Endodermal cell (in vitro differentiated cells): Measurements from ENCODE around the gene TRIP12. TPM values are rescaled to one million over a fixed set of nuclear protein-coding genes. Genes with fewer than 3 reads are reported as not detected.

ENCODE experiments used
- DNase-seq: peaks from one replicate; pipeline ENCODE4 v3.0.0-alpha.2; 2017
- H3K27ac ChIP-seq: 2 replicates; pipeline ENCODE4 v1.5.1; 2013; ENCODE audit warnings: mild to moderate bottlenecking, low read depth, low read length, moderate library complexity
- H3K27me3 ChIP-seq: 2 replicates; pipeline ENCODE4 v1.6.1; 2013; ENCODE audit warnings: mild to moderate bottlenecking, low read length, moderate library complexity; ENCODE audit not compliant: insufficient read depth, control insufficient read depth, poor library complexity, severe bottlenecking
- H3K36me3 ChIP-seq: 2 replicates; pipeline ENCODE4 v1.7.0; 2013; ENCODE audit warnings: mild to moderate bottlenecking, low read length, moderate library complexity; ENCODE audit not compliant: control insufficient read depth, insufficient read depth
- H3K4me1 ChIP-seq: one replicate; pipeline ENCODE4 v1.7.0; 2013; ENCODE audit warnings: low read length; ENCODE audit not compliant: control insufficient read depth, insufficient read depth
- H3K4me3 ChIP-seq: 2 replicates; pipeline ENCODE4 v1.5.1; 2013; ENCODE audit warnings: mild to moderate bottlenecking, low read length, moderate library complexity
- H3K9ac ChIP-seq: 2 replicates; pipeline ENCODE4 v1.6.1; 2013; ENCODE audit warnings: mild to moderate bottlenecking, low read length, moderate library complexity; ENCODE audit not compliant: poor library complexity, severe bottlenecking; ENCODE audit errors: extremely low read depth
- H3K9me3 ChIP-seq: 2 replicates; pipeline ENCODE4 v1.6.1; 2013; ENCODE audit warnings: mild to moderate bottlenecking, low read length, moderate library complexity; ENCODE audit not compliant: control insufficient read depth
- H3K27ac Mint-ChIP-seq: 2 replicates; pipeline ENCODE4 v1.8.0; 2020; ENCODE audit warnings: mixed read lengths
- H3K27me3 Mint-ChIP-seq: 2 replicates; pipeline ENCODE4 v1.8.0; 2021; ENCODE audit warnings: mild to moderate bottlenecking, mixed read lengths; ENCODE audit not compliant: insufficient read depth
- H3K36me3 Mint-ChIP-seq: 2 replicates; pipeline ENCODE4 v1.8.0; 2020; ENCODE audit warnings: low read depth, mixed read lengths
- H3K4me1 Mint-ChIP-seq: 2 replicates; pipeline ENCODE4 v1.8.0; 2020; ENCODE audit warnings: mixed read lengths
- H3K4me3 Mint-ChIP-seq: 2 replicates; pipeline ENCODE4 v1.8.0; 2020; ENCODE audit warnings: mild to moderate bottlenecking, moderate library complexity, mixed read lengths
- H3K9me3 Mint-ChIP-seq: 2 replicates; pipeline ENCODE4 v1.8.0; 2020; ENCODE audit warnings: mild to moderate bottlenecking, mixed read lengths
- CTCF ChIP-seq: fragments of 200-600 bp; sonication (generic); conservative IDR thresholded peaks from 2 replicates; pipeline ENCODE4 v1.5.0; 2021; ENCODE audit warnings: antibody characterized with exemption, mild to moderate bottlenecking
- WGBS, 2 experiments: methylation state at CpG; one replicate each; pipeline versions ENCODE4 v1.1.5 to v1.1.7; 2013; ENCODE audit warnings: missing lambda C conversion rate in 2 of 2, mixed read lengths in 1 of 2; ENCODE audit not compliant: insufficient coverage in 1 of 2, insufficient read length in 1 of 2; 5-methylcytosine and 5-hydroxymethylcytosine counted together
- total RNA-seq, 2 donors: library from RNA; stranded (reverse); fragmentation: NEBNext Ultra II Directional in 1 of 2; extraction: Animal tissue kit (Norgen Biotek cat#: 25700) in 1 of 2; gene quantifications; 2 replicates in 1 of 2; 3 replicates in 1 of 2; pipeline ENCODE4 v1.2.1, GENCODE V29; 2021

Gene TRIP12
- total RNA-seq, 2 donors from 2014 or later, result 177 to 229 TPM

- TF ChIP-seq CTCF, result no peak
- H3K27me3 ChIP-seq, result no peaks in the 10 kb centered on the region
- no peak overlapping the region for H3K4me3 ChIP-seq
- Mint-ChIP-seq H3K36me3 (peaks cover 39% of the 10 kb centered on the region), H3K27me3 (no peaks in the 10 kb centered on the region), H3K9me3 (peaks cover 2% of the 10 kb centered on the region), H3K4me1 (no peaks in the 10 kb centered on the region), H3K27ac (peak overlapping the region; percentile 26), H3K4me3 (no peak overlapping the region)
- H3K36me3 ChIP-seq, result peaks cover 68% of the 10 kb centered on the region
- peaks cover 6% of the 10 kb centered on the region for H3K9me3 ChIP-seq
- no peak overlapping the region for H3K9ac ChIP-seq
- H3K4me1 ChIP-seq, result no peaks in the 10 kb centered on the region
- no peak for DNase-seq
- no peak overlapping the region for H3K27ac ChIP-seq
- WGBS, 2 experiments, result 84 to 100% methylated on average over 1 to 2 of the region's 2 CpGs
Measured at GRCh38 chr2:229875549-229875948, 46.3 kb downstream of the TRIP12 start.

GRCh38 chr2:229874647-229875046, 47.2 kb downstream of the TRIP12 start:
- 93 to 99% methylated on average over 3 to 4 of the region's 4 CpGs for WGBS, 2 experiments
- no peaks in the 10 kb centered on the region for H3K4me1 ChIP-seq
- Mint-ChIP-seq H3K27me3 (no peaks in the 10 kb centered on the region), H3K27ac (no peak overlapping the region), H3K4me3 (no peak overlapping the region), H3K9me3 (peaks cover 2% of the 10 kb centered on the region), H3K36me3 (peaks cover 34% of the 10 kb centered on the region), H3K4me1 (peaks cover 8% of the 10 kb centered on the region)
- H3K27ac ChIP-seq, result no peak overlapping the region
- TF ChIP-seq CTCF, result no peak
- H3K9ac ChIP-seq, result no peak overlapping the region
- no peaks in the 10 kb centered on the region for H3K27me3 ChIP-seq
- no peak for DNase-seq
- H3K9me3 ChIP-seq, result peaks cover 6% of the 10 kb centered on the region
- H3K36me3 ChIP-seq, result peaks cover 63% of the 10 kb centered on the region
- no peak overlapping the region for H3K4me3 ChIP-seq

- no peak overlapping the region for H3K27ac Mint-ChIP-seq
- Histone ChIP-seq H3K27me3 (no peaks in the 10 kb centered on the region), H3K4me3 (no peak overlapping the region), H3K27ac (no peak overlapping the region), H3K9ac (no peak overlapping the region), H3K9me3 (no peaks in the 10 kb centered on the region), H3K4me1 (no peaks in the 10 kb centered on the region), H3K36me3 (peaks cover 66% of the 10 kb centered on the region)
- H3K27me3 Mint-ChIP-seq, result no peaks in the 10 kb centered on the region
- H3K4me3 Mint-ChIP-seq, result no peak overlapping the region
- TF ChIP-seq CTCF, result no peak
- H3K36me3 Mint-ChIP-seq, result peaks cover 26% of the 10 kb centered on the region
- H3K9me3 Mint-ChIP-seq, result no peaks in the 10 kb centered on the region
- DNase-seq, result no peak
- peaks cover 17% of the 10 kb centered on the region for H3K4me1 Mint-ChIP-seq
- WGBS, 2 experiments, result 92% methylated on average over 1 of the region's 1 CpG; no CpG with 5 or more reads in 1 of the 2 experiments
Measured at GRCh38 chr2:229873123-229873581, 48.7 kb downstream of the TRIP12 start.
